HG03439 (cell line): ENCODE results near the gene ANO9.

Experiments used
- ATAC-seq: cut with Tn5 transposase; IDR thresholded peaks from one replicate; pipeline ENCODE4 v1.9.1; 2021; ENCODE audit warnings: mild to moderate bottlenecking, moderate library complexity; ENCODE audit not compliant: unreplicated experiment

The ANO9 gene

DNA sequence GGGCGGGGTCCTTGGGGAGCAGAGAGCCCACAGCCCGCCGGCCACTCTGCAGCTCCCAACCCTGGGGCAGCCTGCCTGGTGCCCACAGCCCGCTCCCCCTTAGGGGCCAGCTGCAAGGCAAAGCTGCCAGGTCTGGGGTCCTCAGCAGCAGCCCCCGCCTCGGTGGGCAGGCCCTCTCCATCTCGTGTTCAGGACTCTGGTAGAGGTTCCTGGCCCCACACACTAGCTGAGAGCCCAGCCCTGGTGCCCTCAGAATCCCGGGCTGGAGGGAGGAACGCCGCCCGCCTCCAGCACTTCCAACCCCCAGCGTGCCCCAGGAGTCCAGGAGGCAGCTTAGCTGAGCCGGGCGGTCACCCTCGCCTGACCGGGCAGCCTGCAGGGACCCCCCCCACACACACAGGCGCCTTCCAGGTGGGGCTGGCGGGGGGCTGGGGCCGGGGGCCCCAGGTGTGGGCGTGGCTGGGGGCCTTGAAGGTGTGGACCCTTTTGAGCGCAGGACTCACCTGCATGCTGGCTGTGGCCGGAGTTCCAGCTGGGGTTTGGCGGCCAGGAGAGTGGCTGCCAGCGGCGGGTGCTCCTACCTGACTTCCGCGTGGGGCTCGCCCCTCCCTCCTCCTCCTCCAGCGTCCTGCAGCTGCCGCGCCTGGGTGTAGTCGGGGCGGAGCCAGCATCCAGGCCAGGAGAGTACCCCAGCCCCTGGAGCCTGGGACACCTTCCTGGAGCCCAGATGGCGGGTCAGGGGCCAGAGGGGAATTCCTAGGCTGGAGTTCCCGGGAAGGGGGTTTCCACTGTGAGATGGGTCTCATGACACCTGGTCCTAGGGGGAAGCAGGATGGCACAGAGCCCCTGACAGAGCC is at the start of gene ANO9:
ANO9 (minus strand) TSS at position 594 of the 857 bp plus-strand sequence; CDS start at position 509, 85 bp downstream.
- ATAC-seq: no peak

DNA sequence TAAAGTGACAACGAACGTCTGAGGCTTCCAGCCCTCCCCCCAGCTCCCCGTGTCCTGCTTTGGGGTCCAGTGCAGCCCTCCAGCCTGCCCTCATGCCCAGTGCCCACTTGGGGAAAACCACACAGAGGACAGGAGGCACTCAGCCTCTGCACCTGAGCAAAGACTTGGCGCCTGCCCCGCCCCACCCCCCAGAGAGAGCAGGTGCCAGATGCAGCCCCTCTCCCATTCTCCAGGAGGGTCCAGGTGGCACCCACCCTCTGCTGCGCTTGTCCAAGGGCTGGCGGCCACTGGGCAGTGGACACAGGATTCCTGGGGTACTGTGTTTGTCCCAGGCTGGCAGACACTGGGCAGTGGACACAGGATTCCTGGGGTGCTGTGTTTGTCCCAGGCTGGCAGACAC is 49.5 kb upstream of the ANO9 start:
- no peak for ATAC-seq

GRCh38 chr11:490930-491260 is 49.1 kb upstream of the ANO9 start:
- no peak for ATAC-seq

- no peak for ATAC-seq
Measured at GRCh38 chr11:490186-490929, 48.5 kb upstream of the ANO9 start.

DNA sequence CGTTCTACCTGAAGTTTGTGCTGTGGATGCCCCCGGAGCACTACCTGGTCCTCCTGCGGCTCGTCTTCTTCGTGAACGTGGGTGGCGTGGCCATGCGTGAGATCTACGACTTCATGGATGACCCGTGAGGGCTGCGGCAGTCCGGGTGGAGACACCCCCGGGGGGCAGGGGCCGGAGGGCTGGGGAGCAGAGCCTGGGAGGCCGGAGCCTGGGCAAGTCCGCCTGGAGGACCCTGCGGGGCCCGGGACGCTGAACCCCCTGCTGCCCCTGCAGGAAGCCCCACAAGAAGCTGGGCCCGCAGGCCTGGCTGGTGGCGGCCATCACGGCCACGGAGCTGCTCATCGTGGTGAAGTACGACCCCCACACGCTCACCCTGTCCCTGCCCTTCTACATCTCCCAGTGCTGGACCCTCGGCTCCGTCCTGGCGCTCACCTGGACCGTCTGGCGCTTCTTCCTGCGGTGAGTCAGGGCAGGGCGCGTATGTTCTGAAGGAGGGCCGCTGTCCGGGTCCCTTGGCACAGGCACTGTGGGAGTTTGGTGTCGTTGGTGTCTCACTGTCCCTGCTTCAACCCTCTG is 47.9 kb upstream of the ANO9 start:
- no peak for ATAC-seq

GRCh38 chr11:488992-489391 is 47.2 kb upstream of the ANO9 start:
- ATAC-seq: no peak

DNA sequence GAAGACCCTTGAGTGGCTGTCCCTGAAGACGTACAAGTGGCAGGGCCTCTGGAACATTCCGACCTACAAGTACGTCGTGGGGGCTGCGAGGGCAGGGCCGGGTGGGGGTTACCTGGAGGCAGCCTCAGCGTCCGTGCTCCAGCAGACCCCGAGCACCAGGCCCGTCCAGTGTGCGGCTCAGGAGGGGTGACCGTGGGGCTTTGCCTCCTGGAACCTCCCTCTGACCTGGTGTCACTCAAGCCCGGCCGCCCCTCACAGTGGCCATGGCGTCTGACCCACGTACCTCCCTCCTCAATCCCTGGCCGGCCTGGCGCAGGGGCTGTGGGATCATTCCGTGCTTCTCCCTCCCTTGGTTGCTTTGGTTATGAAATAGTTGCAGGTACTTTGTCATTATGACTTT is 46.8 kb upstream of the ANO9 start:
- no peak for ATAC-seq

- ATAC-seq: no peak
Measured at GRCh38 chr11:488062-488461, 46.3 kb upstream of the ANO9 start.

DNA sequence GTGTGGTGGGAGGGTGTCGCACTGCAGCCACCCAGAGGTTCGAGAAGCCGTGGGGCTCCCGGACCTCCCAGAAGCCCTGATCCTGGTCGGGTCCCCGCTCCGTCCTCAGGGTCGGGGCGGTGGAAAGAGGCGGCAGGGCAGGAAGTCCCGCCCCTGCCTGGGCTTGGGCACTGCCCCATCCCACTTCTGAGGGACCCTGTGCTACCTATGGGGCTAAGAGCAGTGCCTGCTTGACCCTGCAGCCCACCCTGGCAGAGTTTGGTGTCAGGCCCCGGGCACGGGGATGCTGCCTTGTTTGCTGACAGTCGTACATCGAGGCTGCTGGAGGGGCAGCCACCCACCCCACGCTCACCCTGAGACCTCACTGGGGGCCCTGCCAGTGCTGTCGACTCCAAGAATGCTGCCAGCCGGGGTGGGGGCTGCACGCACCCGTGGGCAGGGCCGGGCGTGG is 45.8 kb upstream of the ANO9 start:
- ATAC-seq: no peak

DNA sequence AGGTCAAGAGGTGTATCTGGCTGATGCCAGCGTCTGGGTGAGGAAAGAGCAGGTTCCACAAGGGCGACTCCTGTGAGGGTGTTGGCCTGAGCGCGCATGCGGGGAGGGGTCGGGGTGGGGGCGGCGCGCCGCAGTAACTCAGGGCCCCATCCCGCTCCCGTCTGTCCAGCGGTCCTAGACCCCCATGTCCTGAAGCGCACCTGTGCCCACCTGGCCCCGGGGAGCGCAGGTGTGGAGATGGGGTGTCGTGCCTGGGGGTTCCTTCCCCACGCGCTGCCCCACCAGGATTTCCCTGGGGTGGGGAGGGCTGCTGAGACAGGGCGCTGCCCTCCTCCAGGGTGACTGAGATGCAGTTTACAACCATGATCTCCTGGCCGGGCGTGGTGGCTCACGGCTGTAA is 44.4 kb upstream of the ANO9 start:
- ATAC-seq: no peak

- no peak for ATAC-seq
Measured at GRCh38 chr11:484616-485015, 42.8 kb upstream of the ANO9 start.

- ATAC-seq: no peak
Measured at GRCh38 chr11:479311-479710, 37.5 kb upstream of the ANO9 start.

DNA sequence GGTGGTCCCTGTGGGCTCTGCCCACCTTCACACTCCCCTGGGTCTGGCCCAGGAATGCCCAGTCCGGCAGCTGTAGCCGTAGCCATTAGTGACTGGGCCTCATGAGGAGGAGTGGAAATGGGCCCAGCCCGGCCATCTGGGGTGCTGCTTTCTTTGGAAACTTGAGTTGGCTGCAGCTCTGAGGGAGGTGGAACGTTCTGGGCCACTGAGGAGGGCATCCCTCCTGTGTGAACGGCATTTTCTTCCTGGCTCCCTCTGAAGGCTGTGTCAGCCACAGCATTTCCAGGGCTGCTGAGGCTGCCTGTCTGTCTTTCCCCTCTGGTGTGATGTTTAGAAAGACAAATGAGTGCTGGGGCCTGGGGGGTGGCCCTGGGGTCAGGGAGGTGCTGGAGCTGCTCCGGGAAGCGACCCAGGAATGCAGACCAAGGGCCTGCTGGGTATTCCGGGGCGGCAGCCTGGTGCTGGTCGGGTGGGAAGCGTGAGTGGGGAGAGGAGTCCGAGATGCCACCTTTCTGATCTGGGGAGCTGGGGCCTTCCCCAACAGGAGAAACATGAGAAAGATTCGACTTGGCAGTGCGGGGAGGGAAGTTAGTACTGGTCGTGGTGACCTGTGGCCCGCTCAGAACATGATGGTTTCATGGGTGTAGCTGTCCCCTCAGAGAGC is 35.4 kb upstream of the ANO9 start:
- ATAC-seq: no peak

- ATAC-seq: no peak
Measured at GRCh38 chr11:476416-476815, 34.6 kb upstream of the ANO9 start.

- ATAC-seq: no peak
Measured at GRCh38 chr11:475941-476340, 34.1 kb upstream of the ANO9 start.

DNA sequence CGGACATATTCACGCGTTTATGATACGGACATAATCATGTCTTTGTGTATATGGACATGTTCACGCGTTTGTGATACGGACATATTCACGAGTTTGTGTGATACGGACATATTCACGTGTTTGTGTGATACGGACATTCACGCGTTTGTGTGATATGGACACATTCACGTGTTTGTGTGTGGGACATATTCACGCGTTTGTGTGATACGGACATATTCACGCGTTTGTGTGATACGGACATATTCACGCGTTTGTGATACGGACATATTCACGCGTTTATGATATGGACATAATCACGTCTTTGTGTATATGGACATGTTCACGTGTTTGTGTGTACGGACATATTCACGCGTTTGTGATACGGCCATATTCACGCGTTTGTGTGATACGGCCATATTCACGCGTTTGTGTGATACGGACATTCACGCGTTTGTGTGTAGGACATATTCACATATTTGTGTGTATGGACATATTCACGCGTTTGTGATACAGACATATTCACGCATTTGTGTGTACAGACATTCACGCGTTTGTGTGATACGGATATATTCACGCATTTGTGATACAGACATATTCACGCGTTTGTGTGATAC is 33.2 kb upstream of the ANO9 start:
- ATAC-seq: no peak

- no peak for ATAC-seq
Measured at GRCh38 chr11:473962-474785, 32.4 kb upstream of the ANO9 start.

GRCh38 chr11:473415-473814 is 31.6 kb upstream of the ANO9 start:
- no peak for ATAC-seq

DNA sequence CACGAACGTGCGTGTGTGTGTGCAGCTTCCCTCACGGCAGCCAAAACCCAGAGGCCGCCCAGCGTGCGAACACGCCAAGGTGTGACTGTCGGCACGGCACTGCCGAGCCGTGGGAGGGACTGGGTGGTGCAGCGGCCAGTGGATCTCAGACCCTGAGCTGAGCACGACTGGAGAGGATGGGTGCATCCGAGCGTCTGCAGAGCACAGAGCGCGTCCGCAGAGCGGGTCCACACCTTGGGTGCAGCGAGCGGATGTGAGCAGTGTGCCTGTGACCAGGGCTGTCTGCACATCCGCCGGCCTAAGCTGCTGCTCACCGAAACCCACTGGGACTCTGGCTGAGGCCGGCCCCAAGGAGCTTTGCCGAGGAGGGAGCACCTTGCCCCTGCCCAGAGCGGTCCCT is 31.0 kb upstream of the ANO9 start:
- no peak for ATAC-seq

GRCh38 chr11:472272-472671 is 30.5 kb upstream of the ANO9 start:
- ATAC-seq: no peak
